Pancreas (tissue), 10 donors: Measurements from ENCODE around the gene UBE2S. TPM values are rescaled to one million over a fixed set of nuclear protein-coding genes. Genes with fewer than 3 reads are reported as not detected.

Experiments used
- ATAC-seq, 4 donors: fragments of 200-7000 bp; cut with Tn5 transposase; one replicate each; pipeline versions ENCODE4 v1.8.0 to v1.9.1; 2020; ENCODE audit warnings: mild to moderate bottlenecking in 4 of 4, moderate library complexity in 4 of 4
- DNase-seq, 6 donors: peaks; one replicate each; pipeline ENCODE4 v3.0.0-alpha.2; 2020
- FAIRE-seq: peaks from 2 replicates; lab custom pipeline; 2012; peaks lifted over from hg19 to GRCh38; lab: Jason Lieb, UNC
- H3K27ac ChIP-seq, 4 donors: fragments of 200-600 bp; sonication (generic); 1 replicate in 3 of 4; 2 replicates in 1 of 4; pipeline versions ENCODE4 v1.5.0 to v1.8.0; 2020
- H3K27me3 ChIP-seq, 4 donors: fragments of 200-600 bp; one replicate each; pipeline ENCODE4 v1.8.0; 2021
- H3K36me3 ChIP-seq, 3 donors: fragments of 200-600 bp; sonication (generic) in 1 of 3; one replicate each; pipeline versions ENCODE4 v1.5.0 to v1.8.0; 2020 to 2021
- H3K4me1 ChIP-seq, 3 donors: fragments of 200-600 bp; one replicate each; pipeline ENCODE4 v1.8.0; 2021
- H3K4me3 ChIP-seq, 4 donors: fragments of 200-600 bp; sonication (generic) in 2 of 4; one replicate each; pipeline versions ENCODE4 v1.5.0 to v1.8.0; 2020 to 2021
- H3K9me3 ChIP-seq, 4 donors: fragments of 200-600 bp; one replicate each; pipeline ENCODE4 v1.8.0; 2021
- CTCF ChIP-seq, 4 donors: fragments of 200-600 bp; sonication (generic) in 3 of 4; IDR thresholded peaks; one replicate each; pipeline versions ENCODE4 v1.5.0 to v1.8.0; 2021; ENCODE audit warnings: antibody characterized with exemption in 4 of 4
- WGBS, 2 donors: extraction: QIAGEN DNeasy Blood & Tissue Kit; methylation state at CpG; one replicate each; pipeline ENCODE4 v1.1.7; 2013; 5-methylcytosine and 5-hydroxymethylcytosine counted together
- intact Hi-C, 3 donors: fragments of 100-400 bp; cut with DNase I; formaldehyde crosslinking; loops; one replicate each; pipeline versions ENCODE4 v1.11.1 to v1.14.2; 2022
- polyA plus RNA-seq, 2 donors: library from polyadenylated mRNA; stranded (reverse); fragments of 200-250 nt; gene quantifications; one replicate each; pipeline ENCODE4 v1.2.3, GENCODE V29; 2013
- total RNA-seq, 6 donors: library from RNA; stranded (reverse); fragmentation: NEBNext Ultra II Directional in 4 of 6; extraction: Animal tissue kit (Norgen Biotek cat#: 25700) in 4 of 6; gene quantifications; one replicate each; pipeline versions ENCODE4 v1.2.1 to v1.2.4, GENCODE V29; 2021 to 2023
- donor health status: healthy with polysubstance abuse.
- donor health status: DM: no; HTN: no; CAD: no; lungs with moderate emphysema.
- donor health status: DM: no; HTN: no; CAD: no.
- donor health status: control.
- donor health status: control.
- donor health status: Bipolar disorder and iron deficiency.
- donor health status: DM: yes; HTN: yes; CAD: no.
- donor health status: DM: no; HTN: no; CAD: no.
- donor health status: DM: no; HTN: no; CAD: no.
- donor health status: DM: yes; HTN: yes; CAD: no.

The UBE2S gene
- total and polyA plus RNA-seq, 8 donors: 2.0 to 7.3 (median 4.4) TPM

- DNase-seq (peak in 1 of 6 donors; percentile 57), FAIRE-seq (no peak), ATAC-seq (peak in 1 of 4 donors; percentile 55)
- no peaks in the 10 kb centered on the region for H3K36me3 ChIP-seq
- no peaks in the 10 kb centered on the region for H3K9me3 ChIP-seq
- H3K4me1 ChIP-seq: no peaks in the 10 kb centered on the region
- no peak overlapping the region for H3K27ac ChIP-seq
- no peak overlapping the region for H3K4me3 ChIP-seq
- intact Hi-C loops: no loop called here
- no peaks in the 10 kb centered on the region for H3K27me3 ChIP-seq
- TF ChIP-seq CTCF (IDR thresholded peaks at IDR 0.05): no peak
- 64 to 71% methylated on average over 32 of the region's 32 CpGs for WGBS, 2 donors
Measured at GRCh38 chr19:55358943-55359908, 48.4 kb downstream of the UBE2S start.

- H3K4me3 ChIP-seq: no peak overlapping the region
- 80 to 90% methylated on average over 16 to 19 of the region's 19 CpGs for WGBS, 2 donors
- ATAC-seq (no peak), FAIRE-seq (no peak), DNase-seq (peak in 1 of 6 donors; percentile 65)
- H3K36me3 ChIP-seq: no peaks in the 10 kb centered on the region
- no peak overlapping the region for H3K27ac ChIP-seq
- H3K9me3 ChIP-seq: no peaks in the 10 kb centered on the region
- TF ChIP-seq CTCF (IDR thresholded peaks at IDR 0.05): no peak
- intact Hi-C loops: no loop called here
- peaks cover 0 to 3% (median 0%) of the 10 kb centered on the region in 4 donors for H3K27me3 ChIP-seq
- peaks cover 0 to 2% (median 0%) of the 10 kb centered on the region in 3 donors for H3K4me1 ChIP-seq
Measured at GRCh38 chr19:55358493-55358892, 49.1 kb downstream of the UBE2S start.

GRCh38 chr19:55355213-55355821 lies 52.3 kb downstream of the UBE2S start:
- peaks cover 0 to 3% (median 0%) of the 10 kb centered on the region in 3 donors for H3K4me1 ChIP-seq
- FAIRE-seq: no peak
- no peaks in the 10 kb centered on the region for H3K36me3 ChIP-seq
- no peak for DNase-seq
- H3K27ac ChIP-seq: no peak overlapping the region
- H3K27me3 ChIP-seq: peaks cover 0 to 5% (median 0%) of the 10 kb centered on the region in 4 donors
- 22 to 27% methylated on average over 12 of the region's 13 CpGs for WGBS, 2 donors
- intact Hi-C loops: no loop called here
- no peaks in the 10 kb centered on the region for H3K9me3 ChIP-seq
- ATAC-seq: no peak
- H3K4me3 ChIP-seq: no peak overlapping the region
- no peak for TF ChIP-seq CTCF (IDR thresholded peaks at IDR 0.05)

GRCh38 chr19:55354698-55355212 lies 52.8 kb downstream of the UBE2S start, which contains the start of gene COX6B2:
Gene COX6B2 (minus strand): TSS chr19:55354719. CDS start chr19:55354521, 198 bp downstream.
- no peak for TF ChIP-seq CTCF (IDR thresholded peaks at IDR 0.05)
- Histone ChIP-seq H3K9me3 (no peaks in the 10 kb centered on the region), H3K4me3 (peak within 1 kb of the TSS in 3 of 4 donors; percentile 16 to 43 (median 18)), H3K36me3 (no peaks in the 10 kb centered on the region), H3K27ac (no peak within 1 kb of the TSS), H3K4me1 (peaks cover 0 to 3% (median 0%) of the 10 kb centered on the region in 3 donors), H3K27me3 (peaks cover 0 to 5% (median 0%) of the 10 kb centered on the region in 4 donors)
- intact Hi-C loops: no loop called here
- 6 to 7% methylated on average over 26 to 40 of the region's 43 CpGs for WGBS, 2 donors
- DNase-seq: no peak
- no peak for ATAC-seq
- FAIRE-seq: no peak
